Left ventricle myocardium inferior (tissue), 1 donor: ENCODE measurements around the gene SLC25A6. TPM values are rescaled to one million over a fixed set of nuclear protein-coding genes. Genes with fewer than 3 reads are reported as not detected.

Source experiments
- DNase-seq: peaks from one replicate; pipeline ENCODE4 v3.0.0-alpha.2; 2020
- H3K27ac ChIP-seq: fragments of 200-600 bp; replicated peaks from 2 replicates; pipeline ENCODE4 v1.8.0; 2021
- H3K27me3 ChIP-seq: fragments of 200-600 bp; 2 replicates; pipeline ENCODE4 v1.8.0; 2021; ENCODE audit warnings: low read depth
- H3K36me3 ChIP-seq: fragments of 200-600 bp; 2 replicates; pipeline ENCODE4 v1.8.0; 2021
- H3K4me1 ChIP-seq: fragments of 200-600 bp; 2 replicates; pipeline ENCODE4 v1.8.0; 2021
- H3K4me3 ChIP-seq: fragments of 200-600 bp; 2 replicates; pipeline ENCODE4 v1.8.0; 2021; ENCODE audit warnings: mild to moderate bottlenecking, moderate library complexity
- H3K9me3 ChIP-seq: fragments of 200-600 bp; replicated peaks from 2 replicates; pipeline ENCODE4 v1.8.0; 2021
- intact Hi-C: fragments of 100-400 bp; cut with micrococcal nuclease; formaldehyde crosslinking; loops from one replicate; pipeline ENCODE4 v1.11.0; 2022
- total RNA-seq: library from RNA; stranded (reverse); fragmentation: NEBNext Ultra II Directional; extraction: Animal tissue kit (Norgen Biotek cat#: 25700); gene quantifications from one replicate; pipeline ENCODE4 v1.2.1, GENCODE V29; 2021
- TF ChIP-seq, protein P1 (sequence below): fragments of 200-600 bp; IDR thresholded peaks from 2 replicates; pipeline ENCODE4 v1.8.0; 2021; ENCODE audit warnings: antibody characterized with exemption, mild to moderate bottlenecking, borderline replicate concordance
- donor health status: DM: no; HTN: yes; CAD: no; lungs with severe emphysema.

SLC25A6 gene
- total RNA-seq, 1 donor from 2014 or later = 158 TPM

DNA sequence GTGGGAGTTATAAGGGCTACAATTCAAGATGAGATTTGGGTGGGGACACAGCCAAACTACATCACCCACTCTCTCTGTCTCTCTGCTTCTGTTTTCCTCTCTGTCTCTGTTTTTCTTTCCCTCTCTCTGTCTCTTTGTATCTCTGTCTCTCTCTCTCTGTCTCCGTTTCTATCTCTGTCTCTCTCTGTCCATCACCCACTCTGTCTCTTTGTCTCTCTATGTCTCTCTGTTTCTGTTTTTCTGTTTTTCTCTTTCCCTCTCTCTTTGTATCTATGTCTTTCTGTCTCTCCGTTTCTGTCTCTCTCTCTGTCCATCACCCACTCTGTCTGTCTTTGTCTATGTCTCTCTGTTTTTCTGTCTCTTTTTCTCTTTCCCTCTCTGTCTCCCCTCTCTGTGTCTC is 30.0 kb downstream of the SLC25A6 start:
- no peak for DNase-seq
- TF ChIP-seq, protein P1, sequence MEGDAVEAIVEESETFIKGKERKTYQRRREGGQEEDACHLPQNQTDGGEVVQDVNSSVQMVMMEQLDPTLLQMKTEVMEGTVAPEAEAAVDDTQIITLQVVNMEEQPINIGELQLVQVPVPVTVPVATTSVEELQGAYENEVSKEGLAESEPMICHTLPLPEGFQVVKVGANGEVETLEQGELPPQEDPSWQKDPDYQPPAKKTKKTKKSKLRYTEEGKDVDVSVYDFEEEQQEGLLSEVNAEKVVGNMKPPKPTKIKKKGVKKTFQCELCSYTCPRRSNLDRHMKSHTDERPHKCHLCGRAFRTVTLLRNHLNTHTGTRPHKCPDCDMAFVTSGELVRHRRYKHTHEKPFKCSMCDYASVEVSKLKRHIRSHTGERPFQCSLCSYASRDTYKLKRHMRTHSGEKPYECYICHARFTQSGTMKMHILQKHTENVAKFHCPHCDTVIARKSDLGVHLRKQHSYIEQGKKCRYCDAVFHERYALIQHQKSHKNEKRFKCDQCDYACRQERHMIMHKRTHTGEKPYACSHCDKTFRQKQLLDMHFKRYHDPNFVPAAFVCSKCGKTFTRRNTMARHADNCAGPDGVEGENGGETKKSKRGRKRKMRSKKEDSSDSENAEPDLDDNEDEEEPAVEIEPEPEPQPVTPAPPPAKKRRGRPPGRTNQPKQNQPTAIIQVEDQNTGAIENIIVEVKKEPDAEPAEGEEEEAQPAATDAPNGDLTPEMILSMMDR = no peak
- H3K27ac ChIP-seq = no peak overlapping the region
- H3K27me3 ChIP-seq = no peaks in the 10 kb centered on the region
- H3K9me3 ChIP-seq = peaks cover 12% of the 10 kb centered on the region
- peaks cover 57% of the 10 kb centered on the region for H3K36me3 ChIP-seq
- no peaks in the 10 kb centered on the region for H3K4me1 ChIP-seq
- intact Hi-C loops = no loop called here
- H3K4me3 ChIP-seq = no peak overlapping the region

DNA sequence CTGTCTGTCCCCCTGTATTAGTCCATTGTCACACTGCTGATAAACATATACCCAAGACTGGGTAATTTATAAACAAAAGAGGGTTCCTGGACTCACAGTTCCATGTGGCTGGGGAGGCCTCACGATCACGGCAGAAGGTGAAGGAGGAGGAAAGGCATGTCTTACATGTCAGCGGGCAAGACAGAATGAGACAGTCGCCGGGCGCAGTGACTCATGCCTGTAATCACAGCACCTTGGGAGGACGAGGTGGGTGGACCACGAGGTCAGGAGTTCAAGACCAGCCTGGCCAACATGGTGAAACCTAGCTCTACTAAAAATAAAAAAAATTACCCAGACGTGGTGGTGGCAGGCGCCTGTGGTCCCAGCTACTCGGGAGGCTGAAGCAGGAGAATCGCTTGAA is 30.6 kb downstream of the SLC25A6 start:
- peaks cover 58% of the 10 kb centered on the region for H3K36me3 ChIP-seq
- intact Hi-C loops = no loop called here

DNA sequence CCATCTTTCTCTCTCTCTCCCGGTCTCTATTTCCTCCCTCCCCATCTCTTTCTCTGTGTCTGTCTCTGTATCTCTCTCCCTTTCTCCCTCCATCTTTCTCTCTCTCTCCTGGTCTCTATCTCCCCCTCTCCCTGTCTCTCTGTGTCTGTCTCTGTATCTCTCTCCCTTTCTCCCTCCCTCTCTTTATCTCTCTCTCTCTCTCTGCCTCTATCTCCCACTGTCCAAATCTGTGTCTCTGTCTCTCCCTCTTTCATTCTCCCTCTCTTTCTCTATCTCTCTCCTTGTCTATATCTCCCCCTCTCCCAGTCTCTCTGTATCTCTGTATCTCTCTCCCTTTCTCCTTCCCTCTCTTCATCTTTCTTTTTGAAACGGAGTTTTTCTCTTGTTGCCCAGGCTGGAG is 31.7 kb downstream of the SLC25A6 start:
- Histone ChIP-seq H3K27me3 (no peaks in the 10 kb centered on the region), H3K4me1 (no peaks in the 10 kb centered on the region), H3K4me3 (no peak overlapping the region), H3K36me3 (peaks cover 58% of the 10 kb centered on the region), H3K27ac (no peak overlapping the region), H3K9me3 (peaks cover 12% of the 10 kb centered on the region)
- DNase-seq = no peak
- intact Hi-C loops = no loop called here
- TF ChIP-seq, protein P1 = no peak

More for the DNA sequence above, 30.6 kb downstream of the SLC25A6 start:
- no peak overlapping the region for H3K27ac ChIP-seq
- TF ChIP-seq, protein P1 = no peak
- no peaks in the 10 kb centered on the region for H3K27me3 ChIP-seq
- H3K4me1 ChIP-seq = no peaks in the 10 kb centered on the region
- no peak for DNase-seq
- no peak overlapping the region for H3K4me3 ChIP-seq
- H3K9me3 ChIP-seq = peaks cover 12% of the 10 kb centered on the region

DNA sequence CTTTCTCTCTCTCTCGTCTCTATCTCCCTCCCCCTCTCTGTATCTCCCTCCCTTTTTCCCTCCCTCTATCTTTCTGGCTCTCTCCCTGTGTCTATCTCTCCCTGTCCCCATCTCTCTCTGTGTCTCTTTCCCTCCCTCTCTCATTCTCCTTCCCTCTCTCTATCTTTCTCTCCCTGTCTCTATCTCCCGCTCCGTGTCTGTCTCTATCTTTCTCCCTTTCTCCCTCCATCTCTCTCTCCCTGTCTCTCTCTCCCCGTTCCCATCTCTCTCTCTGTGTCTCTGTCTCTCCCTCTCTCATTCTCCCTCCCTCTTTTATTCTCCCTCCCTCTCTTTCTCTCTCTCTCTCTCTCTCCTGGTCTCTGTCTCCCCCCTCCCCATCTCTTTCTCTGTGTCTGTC is 32.4 kb downstream of the SLC25A6 start:
- peaks cover 58% of the 10 kb centered on the region for H3K36me3 ChIP-seq

DNA sequence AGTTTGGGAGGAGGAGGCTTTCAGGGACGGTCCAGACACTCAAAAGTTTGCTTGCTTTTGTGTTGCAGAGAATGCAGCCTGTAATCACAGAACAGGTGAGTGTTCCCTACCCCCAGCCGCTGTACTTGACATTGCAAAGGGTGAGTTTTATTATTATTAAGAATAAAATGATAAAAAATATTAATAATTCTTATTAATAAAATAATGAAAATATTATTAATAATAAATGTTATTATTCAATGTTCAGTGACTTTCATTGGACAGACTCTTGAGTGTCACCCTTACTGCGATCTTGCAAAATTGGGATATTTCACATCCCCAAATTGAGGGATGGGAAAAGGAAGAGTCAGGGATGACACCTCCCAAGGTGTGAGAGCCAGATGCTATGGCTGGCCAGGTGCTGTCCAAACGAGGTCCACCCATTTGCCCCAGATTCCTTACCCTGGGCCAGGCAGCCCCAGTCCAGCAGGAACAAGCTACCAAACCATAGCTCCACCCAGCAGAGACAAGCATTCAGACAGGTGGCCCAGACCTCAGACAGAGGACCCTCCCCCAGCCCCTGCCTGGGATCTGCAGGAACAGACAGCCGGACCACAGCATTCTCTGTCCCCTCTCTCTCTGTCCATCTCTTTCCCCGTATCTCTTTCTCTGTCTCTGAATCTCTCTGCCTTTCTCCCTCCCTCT is 33.0 kb downstream of the SLC25A6 start:
- TF ChIP-seq, protein P1 = no peak
- intact Hi-C loops = no loop called here
- DNase-seq = no peak
- Histone ChIP-seq H3K9me3 (peaks cover 12% of the 10 kb centered on the region), H3K36me3 (peaks cover 53% of the 10 kb centered on the region), H3K27ac (no peak overlapping the region), H3K27me3 (no peaks in the 10 kb centered on the region), H3K4me1 (no peaks in the 10 kb centered on the region), H3K4me3 (no peak overlapping the region)

More for the DNA sequence above, 32.4 kb downstream of the SLC25A6 start:
- Histone ChIP-seq H3K4me1 (no peaks in the 10 kb centered on the region), H3K9me3 (peaks cover 12% of the 10 kb centered on the region), H3K4me3 (no peak overlapping the region), H3K27ac (no peak overlapping the region), H3K27me3 (no peaks in the 10 kb centered on the region)
- no peak for DNase-seq
- intact Hi-C loops = no loop called here
- TF ChIP-seq, protein P1 = no peak
